Spleen (tissue), 11 donors: ENCODE measurements around the gene LRRK1. TPM values are rescaled to one million over a fixed set of nuclear protein-coding genes. Genes with fewer than 3 reads are reported as not detected.

Experiments
- DNase-seq: peaks from one replicate; pipeline ENCODE4 v3.0.0-alpha.2; 2020
- H3K27ac ChIP-seq, 8 donors: fragments of 200-600 bp; sonication (generic) in 7 of 8; 1 replicate in 4 of 8; 2 replicates in 4 of 8; pipeline versions ENCODE4 v1.5.0 to v1.8.0; 2016 to 2021; ENCODE audit warnings: inconsistent platforms in 4 of 8, mild to moderate bottlenecking in 4 of 8, moderate library complexity in 1 of 8
- H3K27me3 ChIP-seq, 7 donors: fragments of 200-600 bp; sonication (generic) in 6 of 7; replicated peaks in 1 of 7; 1 replicate in 4 of 7; 2 replicates in 3 of 7; pipeline versions ENCODE4 v1.5.0 to v1.8.0; 2016 to 2021; ENCODE audit warnings: inconsistent platforms in 3 of 7, mild to moderate bottlenecking in 1 of 7
- H3K36me3 ChIP-seq, 6 donors: fragments of 200-600 bp; sonication (generic) in 5 of 6; 1 replicate in 4 of 6; 2 replicates in 2 of 6; pipeline versions ENCODE4 v1.5.0 to v1.8.0; 2016 to 2021; ENCODE audit warnings: inconsistent platforms in 2 of 6
- H3K4me1 ChIP-seq, 6 donors: fragments of 200-600 bp; sonication (generic) in 5 of 6; 1 replicate in 3 of 6; 2 replicates in 3 of 6; pipeline versions ENCODE4 v1.5.0 to v1.8.0; 2016 to 2021; ENCODE audit warnings: inconsistent platforms in 3 of 6
- H3K4me3 ChIP-seq, 8 donors: fragments of 200-600 bp; sonication (generic) in 7 of 8; 1 replicate in 4 of 8; 2 replicates in 4 of 8; pipeline versions ENCODE4 v1.5.0 to v1.8.0; 2016 to 2021; ENCODE audit warnings: inconsistent platforms in 4 of 8, mild to moderate bottlenecking in 4 of 8, moderate library complexity in 2 of 8
- H3K9me3 ChIP-seq, 8 donors: fragments of 200-600 bp; sonication (generic) in 7 of 8; 1 replicate in 4 of 8; 2 replicates in 4 of 8; pipeline versions ENCODE4 v1.5.0 to v1.8.0; 2016 to 2021; ENCODE audit warnings: inconsistent platforms in 4 of 8
- POLR2A ChIP-seq, 3 donors: fragments of 450-650 bp; IDR thresholded peaks; one replicate each; pipeline ENCODE4 v1.5.1; 2017; ENCODE audit warnings: antibody characterized with exemption in 3 of 3, mild to moderate bottlenecking in 1 of 3
- POLR2AphosphoS5 ChIP-seq, 3 donors: sonication (generic); formaldehyde crosslinking; IDR thresholded peaks; one replicate each; pipeline ENCODE4 v1.5.1; 2017; ENCODE audit warnings: antibody characterized with exemption in 3 of 3
- WGBS, 5 donors: extraction: QIAGEN DNeasy Blood & Tissue Kit in 3 of 5; methylation state at CpG; one replicate each; pipeline versions ENCODE4 v1.1.5 to v1.1.7; 2013 to 2018; 5-methylcytosine and 5-hydroxymethylcytosine counted together
- intact Hi-C: fragments of 100-400 bp; cut with DNase I; formaldehyde crosslinking; loops from one replicate; pipeline ENCODE4 v1.15.0; 2023; ENCODE audit warnings: low total_unique reads
- polyA plus RNA-seq, 3 donors: library from polyadenylated mRNA; stranded (reverse); fragments of 200-250 nt; gene quantifications; one replicate each; pipeline ENCODE4 v1.2.1, GENCODE V29; 2013
- total RNA-seq, 7 donors: library from RNA; depleted of rRNA in 3 of 7; stranded (reverse); fragments of >200 nt in 3 of 7; fragmentation: NEBNext Ultra II Directional in 4 of 7; extraction: Animal tissue kit (Norgen Biotek cat#: 25700) in 4 of 7; gene quantifications; one replicate each; pipeline versions ENCODE4 v1.1.0 to v1.2.1, GENCODE V29; 2016 to 2021
- TF ChIP-seq, protein P1 (sequence below), 11 experiments: fragments of 200-600 bp in 7 of 11; fragments of 450-650 bp in 4 of 11; sonication (generic) in 4 of 11; IDR thresholded peaks in 8 of 11; conservative IDR thresholded peaks in 3 of 11; 1 replicate in 7 of 11; 2 replicates in 4 of 11; pipeline versions ENCODE4 v1.4.0 to v1.8.0; 2016 to 2021; ENCODE audit warnings: antibody characterized with exemption in 11 of 11, inconsistent platforms in 4 of 11, mild to moderate bottlenecking in 1 of 11
- donor health status: healthy with polysubstance abuse.
- donor health status: DM: no; HTN: no; CAD: no; lungs with moderate emphysema.
- donor health status: DM: no; HTN: no; CAD: no.
- donor health status: Bipolar disorder and iron deficiency.
- donor health status: healthy.
- donor health status: DM: no; HTN: no; CAD: no.
- donor health status: DM: yes; HTN: yes; CAD: no.

LRRK1 gene
- total and polyA plus RNA-seq, 10 donors, result 12.0 to 60.2 (median 48.8) TPM

- WGBS, 5 donors, result 65 to 71% (median 67%) methylated on average over 11 of the region's 11 CpGs
- no peak for DNase-seq
- no peak for TF ChIP-seq POLR2AphosphoS5 (IDR thresholded peaks at IDR 0.05)
- TF ChIP-seq POLR2A (IDR thresholded peaks at IDR 0.05), result no peak
- TF ChIP-seq, protein P1, sequence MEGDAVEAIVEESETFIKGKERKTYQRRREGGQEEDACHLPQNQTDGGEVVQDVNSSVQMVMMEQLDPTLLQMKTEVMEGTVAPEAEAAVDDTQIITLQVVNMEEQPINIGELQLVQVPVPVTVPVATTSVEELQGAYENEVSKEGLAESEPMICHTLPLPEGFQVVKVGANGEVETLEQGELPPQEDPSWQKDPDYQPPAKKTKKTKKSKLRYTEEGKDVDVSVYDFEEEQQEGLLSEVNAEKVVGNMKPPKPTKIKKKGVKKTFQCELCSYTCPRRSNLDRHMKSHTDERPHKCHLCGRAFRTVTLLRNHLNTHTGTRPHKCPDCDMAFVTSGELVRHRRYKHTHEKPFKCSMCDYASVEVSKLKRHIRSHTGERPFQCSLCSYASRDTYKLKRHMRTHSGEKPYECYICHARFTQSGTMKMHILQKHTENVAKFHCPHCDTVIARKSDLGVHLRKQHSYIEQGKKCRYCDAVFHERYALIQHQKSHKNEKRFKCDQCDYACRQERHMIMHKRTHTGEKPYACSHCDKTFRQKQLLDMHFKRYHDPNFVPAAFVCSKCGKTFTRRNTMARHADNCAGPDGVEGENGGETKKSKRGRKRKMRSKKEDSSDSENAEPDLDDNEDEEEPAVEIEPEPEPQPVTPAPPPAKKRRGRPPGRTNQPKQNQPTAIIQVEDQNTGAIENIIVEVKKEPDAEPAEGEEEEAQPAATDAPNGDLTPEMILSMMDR (IDR thresholded peaks at IDR 0.05 in 8 of 11, conservative IDR thresholded peaks at IDR 0.05 in 3 of 11), result no peak
- peaks cover 0 to 99% (median 30%) of the 10 kb centered on the region in 6 donors for H3K36me3 ChIP-seq
- H3K4me1 ChIP-seq, result peaks cover 2 to 53% (median 33%) of the 10 kb centered on the region in 6 donors
- peak overlapping the region in 7 of 8 donors; percentile 0 to 58 (median 26) for H3K27ac ChIP-seq
- no peaks in the 10 kb centered on the region for H3K9me3 ChIP-seq
- intact Hi-C loops, result no loop called here
- H3K4me3 ChIP-seq, result no peak overlapping the region
- no peaks in the 10 kb centered on the region for H3K27me3 ChIP-seq
Observed at GRCh38 chr15:101023501-101024072, 104.4 kb downstream of the LRRK1 start.

DNA sequence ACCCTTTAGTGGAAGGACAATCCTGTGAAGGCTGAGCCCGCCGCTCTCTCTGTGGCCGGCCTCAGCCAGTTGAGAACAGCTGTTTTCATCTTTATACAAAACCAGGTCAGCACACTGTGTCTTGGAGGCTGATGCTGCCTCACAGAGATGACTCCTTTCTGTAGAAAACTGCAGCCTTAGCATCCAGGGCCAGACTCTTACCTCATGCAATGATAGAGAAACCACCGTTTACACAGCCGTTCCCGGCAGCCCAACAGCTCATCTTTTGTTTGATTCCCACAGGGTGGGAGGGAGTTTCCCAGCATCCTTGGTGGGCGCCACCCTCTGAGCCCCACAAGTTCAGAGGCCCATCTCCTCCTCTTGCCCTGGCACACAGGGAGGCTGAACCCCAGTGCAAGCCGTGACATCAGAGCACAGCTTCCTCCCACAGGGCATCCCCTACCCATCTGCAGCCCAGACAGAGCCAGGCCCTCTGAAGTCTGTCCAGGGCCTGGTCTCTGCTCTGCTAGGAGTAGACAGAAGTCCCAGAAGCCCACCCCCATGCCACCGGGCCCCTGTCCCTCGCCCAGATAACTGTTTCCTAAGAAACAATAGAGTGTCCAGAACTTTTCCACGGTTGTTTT lies 105.0 kb downstream of the LRRK1 start:
- peaks cover 2 to 51% (median 32%) of the 10 kb centered on the region in 6 donors for H3K4me1 ChIP-seq
- H3K27me3 ChIP-seq, result no peaks in the 10 kb centered on the region
- no peaks in the 10 kb centered on the region for H3K9me3 ChIP-seq
- TF ChIP-seq, protein P1 (IDR thresholded peaks at IDR 0.05 in 8 of 11, conservative IDR thresholded peaks at IDR 0.05 in 3 of 11), result no peak
- TF ChIP-seq POLR2AphosphoS5 (IDR thresholded peaks at IDR 0.05) (no peak), POLR2A (IDR thresholded peaks at IDR 0.05) (no peak)
- intact Hi-C loops, result no loop called here
- H3K27ac ChIP-seq, result peak overlapping the region in 7 of 8 donors; percentile 24 to 58 (median 40)
- H3K36me3 ChIP-seq, result peaks cover 0 to 99% (median 33%) of the 10 kb centered on the region in 6 donors
- no peak overlapping the region for H3K4me3 ChIP-seq
- DNase-seq, result peak; percentile 45
- 69 to 80% (median 74%) methylated on average over 10 to 11 of the region's 11 CpGs for WGBS, 5 donors

DNA sequence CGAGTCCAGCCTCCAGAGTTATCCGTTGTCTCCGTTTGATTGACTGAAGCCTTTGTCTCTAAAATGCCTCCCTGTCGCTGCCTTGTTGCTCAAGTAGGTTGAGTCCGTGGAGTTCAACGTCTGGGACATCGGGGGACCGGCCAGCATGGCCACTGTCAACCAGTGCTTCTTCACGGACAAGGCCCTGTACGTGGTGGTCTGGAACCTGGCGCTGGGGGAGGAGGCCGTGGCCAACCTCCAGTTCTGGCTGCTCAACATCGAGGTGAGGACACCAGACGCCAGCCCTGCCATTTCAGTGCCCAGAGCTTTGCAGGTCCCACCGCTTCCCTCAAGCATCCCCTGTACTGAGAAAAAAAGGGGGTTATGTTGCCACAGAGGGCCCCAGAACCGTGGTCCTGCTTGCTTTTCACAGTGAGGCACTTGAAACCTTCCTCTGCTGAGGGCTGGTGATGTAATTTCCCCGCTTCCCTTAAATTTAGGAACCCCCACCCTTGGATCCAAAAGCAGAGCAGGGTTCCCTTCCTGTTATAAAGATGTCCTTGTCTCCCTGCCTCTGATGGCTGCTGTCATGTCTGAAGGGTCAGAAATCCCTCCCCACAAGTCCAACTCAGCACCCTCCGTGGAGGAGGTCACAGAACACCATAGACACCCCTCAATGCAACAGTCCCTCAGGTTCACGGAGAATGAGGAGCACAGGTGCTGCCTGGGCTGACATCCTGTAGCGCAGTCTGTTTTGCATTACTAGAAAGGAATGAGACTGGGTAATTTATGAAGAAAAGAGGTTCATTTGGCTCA lies 105.7 kb downstream of the LRRK1 start:
- Histone ChIP-seq H3K4me3 (no peak overlapping the region), H3K36me3 (peaks cover 0 to 99% (median 36%) of the 10 kb centered on the region in 6 donors), H3K27me3 (no peaks in the 10 kb centered on the region), H3K4me1 (peaks cover 2 to 51% (median 32%) of the 10 kb centered on the region in 6 donors), H3K27ac (peak overlapping the region in 6 of 8 donors; percentile 24 to 58 (median 42)), H3K9me3 (no peaks in the 10 kb centered on the region)
- 86 to 91% (median 88%) methylated on average over 20 of the region's 20 CpGs for WGBS, 5 donors
- DNase-seq, result peak; percentile 52
- TF ChIP-seq, protein P1 (IDR thresholded peaks at IDR 0.05 in 8 of 11, conservative IDR thresholded peaks at IDR 0.05 in 3 of 11), result no peak
- TF ChIP-seq POLR2A (IDR thresholded peaks at IDR 0.05) (no peak), POLR2AphosphoS5 (IDR thresholded peaks at IDR 0.05) (no peak)
- intact Hi-C loops, result no loop called here

- Histone ChIP-seq H3K9me3 (no peaks in the 10 kb centered on the region), H3K27ac (no peak overlapping the region), H3K27me3 (no peaks in the 10 kb centered on the region), H3K4me1 (peaks cover 2 to 51% (median 32%) of the 10 kb centered on the region in 6 donors), H3K4me3 (no peak overlapping the region), H3K36me3 (peaks cover 0 to 99% (median 36%) of the 10 kb centered on the region in 6 donors)
- TF ChIP-seq, protein P1 (IDR thresholded peaks at IDR 0.05 in 8 of 11, conservative IDR thresholded peaks at IDR 0.05 in 3 of 11), result no peak
- no peak for TF ChIP-seq POLR2AphosphoS5 (IDR thresholded peaks at IDR 0.05)
- TF ChIP-seq POLR2A (IDR thresholded peaks at IDR 0.05), result no peak
- 94 to 98% (median 96%) methylated on average over 6 of the region's 6 CpGs for WGBS, 5 donors
- DNase-seq, result no peak
- intact Hi-C loops, result no loop called here
Observed at GRCh38 chr15:101025501-101025885, 106.3 kb downstream of the LRRK1 start.
